Measurements from ENCODE around the gene DEPDC1.

The DEPDC1 gene

DNA sequence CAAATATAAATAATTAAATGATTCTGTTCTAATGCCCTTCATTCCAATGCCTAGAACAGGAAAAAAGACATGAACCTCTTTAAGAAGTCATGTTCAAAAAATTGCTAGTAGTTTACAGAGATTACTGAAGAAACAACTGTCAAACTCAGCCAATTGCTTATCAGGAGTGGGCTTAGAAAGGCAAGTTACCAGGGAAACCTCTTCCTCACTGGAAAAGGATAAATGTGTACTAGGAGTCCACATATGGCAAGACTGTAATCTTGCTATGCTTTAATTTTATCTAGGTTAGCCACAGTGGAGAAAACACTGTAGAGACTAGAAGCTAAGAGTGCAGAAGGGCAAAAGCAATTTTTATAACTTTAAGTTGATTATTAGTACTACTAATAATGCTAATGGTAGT lies 42.1 kb upstream of the DEPDC1 start (continued):
- TF ChIP-seq, protein P1, sequence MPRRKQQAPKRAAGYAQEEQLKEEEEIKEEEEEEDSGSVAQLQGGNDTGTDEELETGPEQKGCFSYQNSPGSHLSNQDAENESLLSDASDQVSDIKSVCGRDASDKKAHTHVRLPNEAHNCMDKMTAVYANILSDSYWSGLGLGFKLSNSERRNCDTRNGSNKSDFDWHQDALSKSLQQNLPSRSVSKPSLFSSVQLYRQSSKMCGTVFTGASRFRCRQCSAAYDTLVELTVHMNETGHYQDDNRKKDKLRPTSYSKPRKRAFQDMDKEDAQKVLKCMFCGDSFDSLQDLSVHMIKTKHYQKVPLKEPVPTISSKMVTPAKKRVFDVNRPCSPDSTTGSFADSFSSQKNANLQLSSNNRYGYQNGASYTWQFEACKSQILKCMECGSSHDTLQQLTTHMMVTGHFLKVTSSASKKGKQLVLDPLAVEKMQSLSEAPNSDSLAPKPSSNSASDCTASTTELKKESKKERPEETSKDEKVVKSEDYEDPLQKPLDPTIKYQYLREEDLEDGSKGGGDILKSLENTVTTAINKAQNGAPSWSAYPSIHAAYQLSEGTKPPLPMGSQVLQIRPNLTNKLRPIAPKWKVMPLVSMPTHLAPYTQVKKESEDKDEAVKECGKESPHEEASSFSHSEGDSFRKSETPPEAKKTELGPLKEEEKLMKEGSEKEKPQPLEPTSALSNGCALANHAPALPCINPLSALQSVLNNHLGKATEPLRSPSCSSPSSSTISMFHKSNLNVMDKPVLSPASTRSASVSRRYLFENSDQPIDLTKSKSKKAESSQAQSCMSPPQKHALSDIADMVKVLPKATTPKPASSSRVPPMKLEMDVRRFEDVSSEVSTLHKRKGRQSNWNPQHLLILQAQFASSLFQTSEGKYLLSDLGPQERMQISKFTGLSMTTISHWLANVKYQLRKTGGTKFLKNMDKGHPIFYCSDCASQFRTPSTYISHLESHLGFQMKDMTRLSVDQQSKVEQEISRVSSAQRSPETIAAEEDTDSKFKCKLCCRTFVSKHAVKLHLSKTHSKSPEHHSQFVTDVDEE (CRISPR knock-in tag; IDR thresholded peaks at IDR 0.05) = no peak
- no peak for TF ChIP-seq ZNF565 (CRISPR knock-in tag; conservative IDR thresholded peaks at IDR 0.05; ENCODE audit: low read depth)
- TF ChIP-seq RARB (CRISPR knock-in tag; IDR thresholded peaks at IDR 0.05) = no peak
- TF ChIP-seq, protein P2, sequence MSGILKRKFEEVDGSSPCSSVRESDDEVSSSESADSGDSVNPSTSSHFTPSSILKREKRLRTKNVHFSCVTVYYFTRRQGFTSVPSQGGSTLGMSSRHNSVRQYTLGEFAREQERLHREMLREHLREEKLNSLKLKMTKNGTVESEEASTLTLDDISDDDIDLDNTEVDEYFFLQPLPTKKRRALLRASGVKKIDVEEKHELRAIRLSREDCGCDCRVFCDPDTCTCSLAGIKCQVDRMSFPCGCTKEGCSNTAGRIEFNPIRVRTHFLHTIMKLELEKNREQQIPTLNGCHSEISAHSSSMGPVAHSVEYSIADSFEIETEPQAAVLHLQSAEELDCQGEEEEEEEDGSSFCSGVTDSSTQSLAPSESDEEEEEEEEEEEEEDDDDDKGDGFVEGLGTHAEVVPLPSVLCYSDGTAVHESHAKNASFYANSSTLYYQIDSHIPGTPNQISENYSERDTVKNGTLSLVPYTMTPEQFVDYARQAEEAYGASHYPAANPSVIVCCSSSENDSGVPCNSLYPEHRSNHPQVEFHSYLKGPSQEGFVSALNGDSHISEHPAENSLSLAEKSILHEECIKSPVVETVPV (CRISPR knock-in tag; IDR thresholded peaks at IDR 0.05) = no peak

DNA sequence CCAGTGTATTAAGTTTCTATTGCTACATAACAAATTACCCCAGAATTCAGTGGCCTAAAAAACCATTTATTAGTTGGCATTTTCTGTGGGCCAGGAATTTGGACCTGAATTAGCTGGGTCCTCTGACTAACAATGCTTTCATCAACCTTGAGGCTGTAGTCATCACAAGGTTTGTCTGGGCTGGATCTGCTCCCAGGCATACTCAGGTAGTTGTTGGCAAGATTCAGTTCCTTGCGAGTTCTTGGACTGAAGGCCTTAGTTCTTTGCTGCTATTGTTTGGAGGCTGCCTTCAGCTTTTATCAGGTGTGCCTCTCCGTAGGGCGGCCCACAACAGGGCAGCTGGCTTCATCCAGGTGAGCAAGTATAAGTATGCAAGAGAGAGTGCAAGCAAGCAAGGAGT lies 31.4 kb upstream of the DEPDC1 start:
- no peak for ATAC-seq
- TF ChIP-seq ZC3H10 (CRISPR knock-in tag; IDR thresholded peaks at IDR 0.05) (no peak), BACH2 (CRISPR knock-in tag; IDR thresholded peaks at IDR 0.05; ENCODE audit: borderline replicate concordance) (no peak), CSDC2 (CRISPR knock-in tag; IDR thresholded peaks at IDR 0.05) (no peak), RARB (CRISPR knock-in tag; IDR thresholded peaks at IDR 0.05) (no peak), TOX (CRISPR knock-in tag; IDR thresholded peaks at IDR 0.05; ENCODE audit: borderline replicate concordance) (no peak), ZFP30 (CRISPR knock-in tag; IDR thresholded peaks at IDR 0.05) (no peak), ARNTL (CRISPR knock-in tag; IDR thresholded peaks at IDR 0.05; ENCODE audit: borderline replicate concordance, low read depth) (no peak), ZNF565 (CRISPR knock-in tag; conservative IDR thresholded peaks at IDR 0.05; ENCODE audit: low read depth) (no peak), ESRRG (CRISPR knock-in tag; IDR thresholded peaks at IDR 0.05) (no peak), ISL1 (CRISPR knock-in tag; IDR thresholded peaks at IDR 0.05) (no peak)

DNA sequence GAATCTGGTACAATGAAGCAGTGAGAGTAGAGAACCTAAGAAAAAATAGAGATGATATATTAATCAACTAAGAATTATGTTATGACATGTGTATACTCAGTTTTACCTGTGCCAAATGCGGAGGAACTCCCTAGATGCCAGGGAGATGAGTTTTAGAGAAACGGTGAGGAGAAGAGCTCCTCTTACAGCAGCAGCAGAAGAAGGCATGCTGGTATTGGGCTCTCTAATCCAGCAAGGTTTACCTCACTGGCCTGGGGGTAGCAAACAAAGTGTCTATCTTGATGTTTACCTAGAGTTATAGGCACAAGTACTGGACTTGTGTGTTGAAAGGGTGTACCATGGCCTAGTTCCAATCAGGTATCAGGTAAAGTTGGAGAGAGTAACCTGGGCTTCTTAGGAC lies 28.9 kb upstream of the DEPDC1 start:
- no peak for ATAC-seq
- no peak for TF ChIP-seq ZFP3 (CRISPR knock-in tag; IDR thresholded peaks at IDR 0.05)
- no peak for TF ChIP-seq ZNF8 (CRISPR knock-in tag; IDR thresholded peaks at IDR 0.05)
- no peak for TF ChIP-seq CSDC2 (CRISPR knock-in tag; IDR thresholded peaks at IDR 0.05)
- TF ChIP-seq TCF4 (CRISPR knock-in tag; IDR thresholded peaks at IDR 0.05; ENCODE audit: borderline replicate concordance) = no peak
- TF ChIP-seq ZFP30 (CRISPR knock-in tag; IDR thresholded peaks at IDR 0.05) = no peak
- TF ChIP-seq OSR1 (CRISPR knock-in tag; IDR thresholded peaks at IDR 0.05) = no peak
- TF ChIP-seq ARNTL (CRISPR knock-in tag; IDR thresholded peaks at IDR 0.05; ENCODE audit: borderline replicate concordance, low read depth) = no peak
- TF ChIP-seq, protein P3, sequence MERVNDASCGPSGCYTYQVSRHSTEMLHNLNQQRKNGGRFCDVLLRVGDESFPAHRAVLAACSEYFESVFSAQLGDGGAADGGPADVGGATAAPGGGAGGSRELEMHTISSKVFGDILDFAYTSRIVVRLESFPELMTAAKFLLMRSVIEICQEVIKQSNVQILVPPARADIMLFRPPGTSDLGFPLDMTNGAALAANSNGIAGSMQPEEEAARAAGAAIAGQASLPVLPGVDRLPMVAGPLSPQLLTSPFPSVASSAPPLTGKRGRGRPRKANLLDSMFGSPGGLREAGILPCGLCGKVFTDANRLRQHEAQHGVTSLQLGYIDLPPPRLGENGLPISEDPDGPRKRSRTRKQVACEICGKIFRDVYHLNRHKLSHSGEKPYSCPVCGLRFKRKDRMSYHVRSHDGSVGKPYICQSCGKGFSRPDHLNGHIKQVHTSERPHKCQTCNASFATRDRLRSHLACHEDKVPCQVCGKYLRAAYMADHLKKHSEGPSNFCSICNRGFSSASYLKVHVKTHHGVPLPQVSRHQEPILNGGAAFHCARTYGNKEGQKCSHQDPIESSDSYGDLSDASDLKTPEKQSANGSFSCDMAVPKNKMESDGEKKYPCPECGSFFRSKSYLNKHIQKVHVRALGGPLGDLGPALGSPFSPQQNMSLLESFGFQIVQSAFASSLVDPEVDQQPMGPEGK (CRISPR knock-in tag; IDR thresholded peaks at IDR 0.05; ENCODE audit: borderline replicate concordance) = no peak

DNA sequence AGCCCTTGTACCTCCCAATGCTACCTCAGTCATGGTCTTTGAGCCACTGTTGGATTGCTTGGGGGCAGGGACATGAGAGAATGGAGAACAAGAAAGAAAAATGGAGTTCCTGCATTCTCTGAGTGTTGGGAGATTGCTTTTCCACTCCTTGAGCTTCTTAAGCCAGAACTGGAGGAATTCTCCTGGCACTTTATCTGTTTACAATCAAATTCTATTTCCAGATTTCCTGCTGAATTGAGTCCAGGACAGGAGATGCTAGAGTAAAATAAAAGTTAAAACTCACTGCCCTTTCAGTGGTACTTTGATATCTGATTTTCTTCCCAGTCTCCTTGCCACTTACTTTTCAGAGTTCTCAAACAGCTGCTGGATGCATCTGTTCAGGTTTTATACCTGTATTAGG lies 24.4 kb upstream of the DEPDC1 start:
- TF ChIP-seq, protein P4, sequence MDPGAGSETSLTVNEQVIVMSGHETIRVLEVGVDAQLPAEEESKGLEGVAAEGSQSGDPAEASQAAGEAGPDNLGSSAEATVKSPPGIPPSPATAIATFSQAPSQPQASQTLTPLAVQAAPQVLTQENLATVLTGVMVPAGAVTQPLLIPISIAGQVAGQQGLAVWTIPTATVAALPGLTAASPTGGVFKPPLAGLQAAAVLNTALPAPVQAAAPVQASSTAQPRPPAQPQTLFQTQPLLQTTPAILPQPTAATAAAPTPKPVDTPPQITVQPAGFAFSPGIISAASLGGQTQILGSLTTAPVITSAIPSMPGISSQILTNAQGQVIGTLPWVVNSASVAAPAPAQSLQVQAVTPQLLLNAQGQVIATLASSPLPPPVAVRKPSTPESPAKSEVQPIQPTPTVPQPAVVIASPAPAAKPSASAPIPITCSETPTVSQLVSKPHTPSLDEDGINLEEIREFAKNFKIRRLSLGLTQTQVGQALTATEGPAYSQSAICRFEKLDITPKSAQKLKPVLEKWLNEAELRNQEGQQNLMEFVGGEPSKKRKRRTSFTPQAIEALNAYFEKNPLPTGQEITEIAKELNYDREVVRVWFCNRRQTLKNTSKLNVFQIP (CRISPR knock-in tag; IDR thresholded peaks at IDR 0.05; ENCODE audit: borderline replicate concordance, low read depth) = no peak
- TF ChIP-seq ZNF565 (CRISPR knock-in tag; conservative IDR thresholded peaks at IDR 0.05; ENCODE audit: low read depth) (no peak), ISL1 (CRISPR knock-in tag; IDR thresholded peaks at IDR 0.05) (no peak), PPARA (CRISPR knock-in tag; IDR thresholded peaks at IDR 0.05; ENCODE audit: borderline replicate concordance) (no peak), ARNTL (CRISPR knock-in tag; IDR thresholded peaks at IDR 0.05; ENCODE audit: borderline replicate concordance, low read depth) (no peak), TCF4 (CRISPR knock-in tag; IDR thresholded peaks at IDR 0.05; ENCODE audit: borderline replicate concordance) (no peak), BACH2 (CRISPR knock-in tag; IDR thresholded peaks at IDR 0.05; ENCODE audit: borderline replicate concordance) (no peak), ZFP30 (CRISPR knock-in tag; IDR thresholded peaks at IDR 0.05) (no peak), TOX (CRISPR knock-in tag; IDR thresholded peaks at IDR 0.05; ENCODE audit: borderline replicate concordance) (no peak), ZFP3 (CRISPR knock-in tag; IDR thresholded peaks at IDR 0.05) (no peak), SNAI2 (CRISPR knock-in tag; IDR thresholded peaks at IDR 0.05) (no peak), ZNF70 (CRISPR knock-in tag; IDR thresholded peaks at IDR 0.05) (no peak), CSDC2 (CRISPR knock-in tag; IDR thresholded peaks at IDR 0.05) (no peak)
- TF ChIP-seq, protein P5, sequence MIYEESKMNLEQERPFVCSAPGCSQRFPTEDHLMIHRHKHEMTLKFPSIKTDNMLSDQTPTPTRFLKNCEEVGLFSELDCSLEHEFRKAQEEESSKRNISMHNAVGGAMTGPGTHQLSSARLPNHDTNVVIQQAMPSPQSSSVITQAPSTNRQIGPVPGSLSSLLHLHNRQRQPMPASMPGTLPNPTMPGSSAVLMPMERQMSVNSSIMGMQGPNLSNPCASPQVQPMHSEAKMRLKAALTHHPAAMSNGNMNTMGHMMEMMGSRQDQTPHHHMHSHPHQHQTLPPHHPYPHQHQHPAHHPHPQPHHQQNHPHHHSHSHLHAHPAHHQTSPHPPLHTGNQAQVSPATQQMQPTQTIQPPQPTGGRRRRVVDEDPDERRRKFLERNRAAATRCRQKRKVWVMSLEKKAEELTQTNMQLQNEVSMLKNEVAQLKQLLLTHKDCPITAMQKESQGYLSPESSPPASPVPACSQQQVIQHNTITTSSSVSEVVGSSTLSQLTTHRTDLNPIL (CRISPR knock-in tag; IDR thresholded peaks at IDR 0.05; ENCODE audit: low read depth) = no peak
- TF ChIP-seq, protein P3 (CRISPR knock-in tag; IDR thresholded peaks at IDR 0.05; ENCODE audit: borderline replicate concordance) = no peak

More for the DNA sequence above, 24.4 kb upstream of the DEPDC1 start:
- ATAC-seq = peak; percentile 35; the same call in 1 of the 3 replicates
